ENCODE results near the gene RNF141. TPM values are rescaled to one million over a fixed set of nuclear protein-coding genes. Genes with fewer than 3 reads are reported as not detected.

Gene RNF141
- total and polyA plus RNA-seq, 2 experiments from 2014 or later, result 35.9 to 46.9 TPM

- no peak for TF ChIP-seq EZH2phosphoT487 (IDR thresholded peaks at IDR 0.05; ENCODE audit: insufficient read depth, low read depth)
- TF ChIP-seq EZH2 (IDR thresholded peaks at IDR 0.05; ENCODE audit: insufficient read depth, poor library complexity, severe bottlenecking), result no peak
- Histone ChIP-seq H3K4me2 (ENCODE audit: unreplicated experiment) (no peak overlapping the region), H3K79me2 (ENCODE audit: insufficient read depth) (no peaks in the 10 kb centered on the region), H3K9ac (no peak overlapping the region), H3K4me3 (no peak overlapping the region), H2AFZ (no peak overlapping the region), H3K4me1 (ENCODE audit: insufficient read depth) (no peaks in the 10 kb centered on the region), H3F3A (ENCODE audit: insufficient read depth) (no peaks in the 10 kb centered on the region), H3K27me3 (replicated peaks; ENCODE audit: insufficient read depth) (no peaks in the 10 kb centered on the region), H4K20me1 (ENCODE audit: insufficient read depth) (no peaks in the 10 kb centered on the region), H3K9me2 (ENCODE audit: insufficient read depth) (no peaks in the 10 kb centered on the region), H3K9me3 (ENCODE audit: low read depth) (no peaks in the 10 kb centered on the region), H3K36me3 (ENCODE audit: low read depth) (no peaks in the 10 kb centered on the region), H3K27ac (no peak overlapping the region)
- no peak for DNase-seq
- 79 to 83% methylated on average over 1 of the region's 1 CpG for WGBS, 2 experiments (ENCODE audit: low coverage in 1 of 2, low lambda C conversion rate in 2 of 2, missing lambda C conversion rate in 2 of 2)
- in situ Hi-C loops (cut with MboI), result no loop called here
Measured at GRCh38 chr11:10483174-10483573, 57.8 kb downstream of the RNF141 start.

- no peak overlapping the region for H3K4me3 ChIP-seq
- 93 to 94% methylated on average over 16 of the region's 16 CpGs for WGBS, 2 experiments (ENCODE audit: low coverage in 1 of 2, low lambda C conversion rate in 2 of 2, missing lambda C conversion rate in 2 of 2)
- no peaks in the 10 kb centered on the region for H3K27me3 ChIP-seq (replicated peaks; ENCODE audit: insufficient read depth)
- TF ChIP-seq EZH2 (IDR thresholded peaks at IDR 0.05; ENCODE audit: insufficient read depth, poor library complexity, severe bottlenecking), result no peak
- no peak for TF ChIP-seq EZH2phosphoT487 (IDR thresholded peaks at IDR 0.05; ENCODE audit: insufficient read depth, low read depth)
- no peaks in the 10 kb centered on the region for H4K20me1 ChIP-seq (ENCODE audit: insufficient read depth)
- no peaks in the 10 kb centered on the region for H3K79me2 ChIP-seq (ENCODE audit: insufficient read depth)
- H3K27ac ChIP-seq, result no peak overlapping the region
- no peak overlapping the region for H3K9ac ChIP-seq
- H3K4me1 ChIP-seq (ENCODE audit: insufficient read depth), result no peaks in the 10 kb centered on the region
- no peaks in the 10 kb centered on the region for H3K9me3 ChIP-seq (ENCODE audit: low read depth)
- H3F3A ChIP-seq (ENCODE audit: insufficient read depth), result no peaks in the 10 kb centered on the region
- no peaks in the 10 kb centered on the region for H3K9me2 ChIP-seq (ENCODE audit: insufficient read depth)
- in situ Hi-C loops (cut with MboI), result no loop called here
- H3K4me2 ChIP-seq (ENCODE audit: unreplicated experiment), result no peak overlapping the region
- no peaks in the 10 kb centered on the region for H3K36me3 ChIP-seq (ENCODE audit: low read depth)
- no peak for DNase-seq
- no peak overlapping the region for H2AFZ ChIP-seq
Measured at GRCh38 chr11:10481560-10482349, 59.2 kb downstream of the RNF141 start.

- Histone ChIP-seq H3K4me2 (ENCODE audit: unreplicated experiment) (no peak overlapping the region), H3K27ac (no peak overlapping the region), H3F3A (ENCODE audit: insufficient read depth) (no peaks in the 10 kb centered on the region), H3K79me2 (ENCODE audit: insufficient read depth) (no peaks in the 10 kb centered on the region), H3K27me3 (replicated peaks; ENCODE audit: insufficient read depth) (no peaks in the 10 kb centered on the region), H3K9me2 (ENCODE audit: insufficient read depth) (no peaks in the 10 kb centered on the region), H3K4me3 (no peak overlapping the region), H4K20me1 (ENCODE audit: insufficient read depth) (no peaks in the 10 kb centered on the region), H3K4me1 (ENCODE audit: insufficient read depth) (no peaks in the 10 kb centered on the region), H2AFZ (no peak overlapping the region), H3K9ac (no peak overlapping the region), H3K9me3 (ENCODE audit: low read depth) (no peaks in the 10 kb centered on the region), H3K36me3 (ENCODE audit: low read depth) (no peaks in the 10 kb centered on the region)
- TF ChIP-seq EZH2 (IDR thresholded peaks at IDR 0.05; ENCODE audit: insufficient read depth, poor library complexity, severe bottlenecking) (no peak), EZH2phosphoT487 (IDR thresholded peaks at IDR 0.05; ENCODE audit: insufficient read depth, low read depth) (no peak)
- DNase-seq, result no peak
- in situ Hi-C loops (cut with MboI), result no loop called here
- 96 to 100% methylated on average over 2 of the region's 2 CpGs for WGBS, 2 experiments (ENCODE audit: low coverage in 1 of 2, low lambda C conversion rate in 2 of 2, missing lambda C conversion rate in 2 of 2)
Measured at GRCh38 chr11:10480760-10481159, 60.2 kb downstream of the RNF141 start.

GRCh38 chr11:10480026-10480425 lies 61.0 kb downstream of the RNF141 start:
- no peaks in the 10 kb centered on the region for H3K4me1 ChIP-seq (ENCODE audit: insufficient read depth)
- no peaks in the 10 kb centered on the region for H3F3A ChIP-seq (ENCODE audit: insufficient read depth)
- no peaks in the 10 kb centered on the region for H3K27me3 ChIP-seq (replicated peaks; ENCODE audit: insufficient read depth)
- no peak overlapping the region for H3K9ac ChIP-seq
- H2AFZ ChIP-seq, result no peak overlapping the region
- no peak overlapping the region for H3K4me3 ChIP-seq
- no peaks in the 10 kb centered on the region for H3K9me2 ChIP-seq (ENCODE audit: insufficient read depth)
- 86 to 95% methylated on average over 6 of the region's 6 CpGs for WGBS, 2 experiments (ENCODE audit: low coverage in 1 of 2, low lambda C conversion rate in 2 of 2, missing lambda C conversion rate in 2 of 2)
- no peaks in the 10 kb centered on the region for H3K9me3 ChIP-seq (ENCODE audit: low read depth)
- in situ Hi-C loops (cut with MboI), result no loop called here
- no peak overlapping the region for H3K4me2 ChIP-seq (ENCODE audit: unreplicated experiment)
- H3K27ac ChIP-seq, result no peak overlapping the region
- TF ChIP-seq EZH2 (IDR thresholded peaks at IDR 0.05; ENCODE audit: insufficient read depth, poor library complexity, severe bottlenecking) (no peak), EZH2phosphoT487 (IDR thresholded peaks at IDR 0.05; ENCODE audit: insufficient read depth, low read depth) (no peak)
- no peak for DNase-seq
- no peaks in the 10 kb centered on the region for H3K79me2 ChIP-seq (ENCODE audit: insufficient read depth)
- H4K20me1 ChIP-seq (ENCODE audit: insufficient read depth), result no peaks in the 10 kb centered on the region
- H3K36me3 ChIP-seq (ENCODE audit: low read depth), result no peaks in the 10 kb centered on the region

All from GM23248 (cell line).